ENCODE measurements around the gene ZBTB40.

DNA sequence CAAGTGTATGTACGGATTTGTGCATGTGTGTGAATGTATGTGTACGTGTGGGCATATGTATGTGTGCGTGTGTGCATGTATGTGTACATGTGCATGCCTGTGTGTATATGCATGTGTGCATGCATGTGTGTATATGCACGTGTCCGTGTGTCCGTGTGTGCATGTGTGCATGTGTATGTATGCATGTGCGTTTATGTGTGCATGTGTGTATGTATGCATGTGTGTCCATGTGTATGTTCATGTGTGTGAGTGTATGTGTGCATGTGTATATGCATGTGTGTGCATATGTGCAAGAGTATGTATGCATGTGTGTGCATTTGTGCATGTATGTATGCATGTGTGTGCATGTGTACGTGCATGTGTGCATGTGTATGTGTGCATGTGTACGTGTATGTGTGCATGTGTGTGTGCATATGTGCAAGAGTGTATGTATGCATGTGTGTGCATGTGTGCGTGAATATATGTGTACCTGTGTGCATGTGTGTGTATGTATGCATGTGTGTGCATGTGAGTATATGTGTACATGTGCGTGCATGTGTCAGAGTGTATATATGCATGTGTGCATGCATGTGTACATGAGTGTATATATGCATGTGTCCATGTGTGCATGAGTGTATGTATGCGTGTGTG lies 127.2 kb downstream of the ZBTB40 start:
- TF ChIP-seq, protein P1, sequence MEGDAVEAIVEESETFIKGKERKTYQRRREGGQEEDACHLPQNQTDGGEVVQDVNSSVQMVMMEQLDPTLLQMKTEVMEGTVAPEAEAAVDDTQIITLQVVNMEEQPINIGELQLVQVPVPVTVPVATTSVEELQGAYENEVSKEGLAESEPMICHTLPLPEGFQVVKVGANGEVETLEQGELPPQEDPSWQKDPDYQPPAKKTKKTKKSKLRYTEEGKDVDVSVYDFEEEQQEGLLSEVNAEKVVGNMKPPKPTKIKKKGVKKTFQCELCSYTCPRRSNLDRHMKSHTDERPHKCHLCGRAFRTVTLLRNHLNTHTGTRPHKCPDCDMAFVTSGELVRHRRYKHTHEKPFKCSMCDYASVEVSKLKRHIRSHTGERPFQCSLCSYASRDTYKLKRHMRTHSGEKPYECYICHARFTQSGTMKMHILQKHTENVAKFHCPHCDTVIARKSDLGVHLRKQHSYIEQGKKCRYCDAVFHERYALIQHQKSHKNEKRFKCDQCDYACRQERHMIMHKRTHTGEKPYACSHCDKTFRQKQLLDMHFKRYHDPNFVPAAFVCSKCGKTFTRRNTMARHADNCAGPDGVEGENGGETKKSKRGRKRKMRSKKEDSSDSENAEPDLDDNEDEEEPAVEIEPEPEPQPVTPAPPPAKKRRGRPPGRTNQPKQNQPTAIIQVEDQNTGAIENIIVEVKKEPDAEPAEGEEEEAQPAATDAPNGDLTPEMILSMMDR (IDR thresholded peaks at IDR 0.05; ENCODE audit: low read length), result no peak
- TF ChIP-seq EZH2 (IDR thresholded peaks at IDR 0.05; ENCODE audit: borderline replicate concordance, low read length), result no peak

Data from OCI-LY1 (cell line).